ENCODE measurements around the gene UBE2K. TPM values are rescaled to one million over a fixed set of nuclear protein-coding genes. Genes with fewer than 3 reads are reported as not detected.

The UBE2K gene
- total RNA-seq, 1 donor from 2014 or later, result 54.4 TPM

GRCh38 chr4:39825741-39826231, 127.8 kb downstream of the UBE2K start:
- no peak for DNase-seq
- Histone ChIP-seq H3K4me1 (peaks cover 8% of the 10 kb centered on the region), H3K36me3 (peaks cover 48% of the 10 kb centered on the region)

More at GRCh38 chr4:39825741-39826231, 127.8 kb downstream of the UBE2K start:
- no peaks in the 10 kb centered on the region for H3K9me3 ChIP-seq (replicated peaks)
- H3K27me3 ChIP-seq (ENCODE audit: low read depth), result no peaks in the 10 kb centered on the region
- no peak overlapping the region for H3K4me3 ChIP-seq
- TF ChIP-seq CTCF (IDR thresholded peaks at IDR 0.05; ENCODE audit: borderline replicate concordance), result no peak
- intact Hi-C loops (cut with micrococcal nuclease), result no loop called here
- H3K27ac ChIP-seq (replicated peaks), result no peak overlapping the region

Other genes with a start within 250 kb of the UBE2K start
- 763 TPM for gene RPL9, start 239.2 kb upstream of the UBE2K start, total RNA-seq
- 35.0 TPM for gene LIAS, start 239.1 kb upstream of the UBE2K start, total RNA-seq
- gene UGDH, start 170.7 kb upstream of the UBE2K start, total RNA-seq, result 11.5 TPM
- gene SMIM14, start 59.3 kb upstream of the UBE2K start, total RNA-seq, result 11.4 TPM